GM19463 (cell line): Measurements from ENCODE around the gene TYW1B.
"Not testable (repeated sequence)": the region's sequence is repeated elsewhere in the genome, so short reads cannot be mapped to it uniquely, and the experiment has no call there.

ENCODE experiments used
- ATAC-seq: cut with Tn5 transposase; IDR thresholded peaks from one replicate; pipeline ENCODE4 v1.9.1; 2021; ENCODE audit warnings: mild to moderate bottlenecking, moderate library complexity; ENCODE audit not compliant: unreplicated experiment

The TYW1B gene

GRCh38 chr7:72635273-72635908, 192.6 kb downstream of the TYW1B start:
- ATAC-seq, result not testable (repeated sequence)

GRCh38 chr7:72632765-72633292, 195.2 kb downstream of the TYW1B start:
- peak; percentile 45 for ATAC-seq

- not testable (repeated sequence) for ATAC-seq
Observed at GRCh38 chr7:72628375-72628774, 199.6 kb downstream of the TYW1B start.

GRCh38 chr7:72626428-72627011, 201.5 kb downstream of the TYW1B start:
- not testable (repeated sequence) for ATAC-seq

GRCh38 chr7:72625721-72626423, 202.1 kb downstream of the TYW1B start:
- peak; percentile 57 for ATAC-seq

- ATAC-seq, result no peak
Observed at GRCh38 chr7:72622532-72622931, 205.5 kb downstream of the TYW1B start.

GRCh38 chr7:72621761-72622187, 206.2 kb downstream of the TYW1B start:
- ATAC-seq, result not testable (repeated sequence)

- not testable (repeated sequence) for ATAC-seq
Observed at GRCh38 chr7:72620923-72621322, 207.1 kb downstream of the TYW1B start.

GRCh38 chr7:72618435-72619180, 209.4 kb downstream of the TYW1B start:
- ATAC-seq, result not testable (repeated sequence)

GRCh38 chr7:72609761-72610160, 218.2 kb downstream of the TYW1B start:
- not testable (repeated sequence) for ATAC-seq

- ATAC-seq, result not testable (repeated sequence)
Observed at GRCh38 chr7:72607988-72608387, 220.0 kb downstream of the TYW1B start.

GRCh38 chr7:72605863-72606431, 222.1 kb downstream of the TYW1B start:
- not testable (repeated sequence) for ATAC-seq

- ATAC-seq, result not testable (repeated sequence)
Observed at GRCh38 chr7:72604771-72605611, 223.0 kb downstream of the TYW1B start.

- ATAC-seq, result not testable (repeated sequence)
Observed at GRCh38 chr7:72603476-72603875, 224.5 kb downstream of the TYW1B start.

- ATAC-seq, result no peak
Observed at GRCh38 chr7:72603073-72603472, 224.9 kb downstream of the TYW1B start.

GRCh38 chr7:72601683-72602082, 226.3 kb downstream of the TYW1B start:
- ATAC-seq, result not testable (repeated sequence)

GRCh38 chr7:72590023-72590422, 238.0 kb downstream of the TYW1B start:
- not testable (repeated sequence) for ATAC-seq

GRCh38 chr7:72587267-72587666, 240.7 kb downstream of the TYW1B start:
- not testable (repeated sequence) for ATAC-seq

GRCh38 chr7:72584576-72584975, 243.4 kb downstream of the TYW1B start:
- ATAC-seq, result not testable (repeated sequence)
